Esophagus muscularis mucosa (tissue), 3 donors: ENCODE data around the gene F11R.

ENCODE experiments used
- POLR2A ChIP-seq: fragments of 450-650 bp; IDR thresholded peaks from one replicate; pipeline ENCODE4 v1.6.1; 2017; ENCODE audit warnings: antibody characterized with exemption, moderate library complexity, mild to moderate bottlenecking, low read depth
- TF ChIP-seq, protein P1 (sequence below), 3 experiments: fragments of 200-600 bp in 2 of 3; fragments of 450-650 bp in 1 of 3; sonication (generic) in 2 of 3; IDR thresholded peaks; one replicate each; pipeline ENCODE4 v1.5.1; 2017 to 2019; ENCODE audit warnings: antibody characterized with exemption in 3 of 3, mild to moderate bottlenecking in 2 of 3, moderate library complexity in 1 of 3

DNA sequence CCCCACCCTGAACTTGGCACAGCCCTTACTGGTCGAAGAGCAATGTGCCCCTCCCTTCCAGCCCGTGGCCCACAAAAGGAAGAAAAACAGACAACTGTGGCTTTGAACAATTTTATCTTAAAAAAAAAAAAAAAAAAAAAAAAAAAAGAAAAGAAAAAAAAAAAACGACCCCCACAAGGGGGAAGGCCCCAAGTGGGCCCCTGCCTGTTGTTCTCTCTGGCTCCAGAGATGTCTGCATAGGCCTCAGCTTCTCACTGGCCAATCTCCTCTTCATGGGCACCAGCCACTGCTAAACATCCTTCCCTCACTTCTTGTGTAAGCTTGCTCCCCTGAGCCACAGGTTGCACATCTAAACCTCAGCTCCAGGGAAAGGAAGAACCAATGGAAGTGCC is 18.2 kb upstream of the F11R start:
- TF ChIP-seq, protein P1, sequence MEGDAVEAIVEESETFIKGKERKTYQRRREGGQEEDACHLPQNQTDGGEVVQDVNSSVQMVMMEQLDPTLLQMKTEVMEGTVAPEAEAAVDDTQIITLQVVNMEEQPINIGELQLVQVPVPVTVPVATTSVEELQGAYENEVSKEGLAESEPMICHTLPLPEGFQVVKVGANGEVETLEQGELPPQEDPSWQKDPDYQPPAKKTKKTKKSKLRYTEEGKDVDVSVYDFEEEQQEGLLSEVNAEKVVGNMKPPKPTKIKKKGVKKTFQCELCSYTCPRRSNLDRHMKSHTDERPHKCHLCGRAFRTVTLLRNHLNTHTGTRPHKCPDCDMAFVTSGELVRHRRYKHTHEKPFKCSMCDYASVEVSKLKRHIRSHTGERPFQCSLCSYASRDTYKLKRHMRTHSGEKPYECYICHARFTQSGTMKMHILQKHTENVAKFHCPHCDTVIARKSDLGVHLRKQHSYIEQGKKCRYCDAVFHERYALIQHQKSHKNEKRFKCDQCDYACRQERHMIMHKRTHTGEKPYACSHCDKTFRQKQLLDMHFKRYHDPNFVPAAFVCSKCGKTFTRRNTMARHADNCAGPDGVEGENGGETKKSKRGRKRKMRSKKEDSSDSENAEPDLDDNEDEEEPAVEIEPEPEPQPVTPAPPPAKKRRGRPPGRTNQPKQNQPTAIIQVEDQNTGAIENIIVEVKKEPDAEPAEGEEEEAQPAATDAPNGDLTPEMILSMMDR (IDR thresholded peaks at IDR 0.05): no peak
- TF ChIP-seq POLR2A: no peak
